GM21367 (cell line): ENCODE results near the gene ING3.
"Not testable (repeated sequence)": the region's sequence is repeated elsewhere in the genome, so short reads cannot be mapped to it uniquely, and the experiment has no call there.

Source experiments
- ATAC-seq: cut with Tn5 transposase; IDR thresholded peaks from one replicate; pipeline ENCODE4 v1.9.1; 2021; ENCODE audit not compliant: unreplicated experiment

The ING3 gene

GRCh38 chr7:120949998-120950538 is 509 bp upstream of the ING3 start:
- no peak for ATAC-seq

- ATAC-seq = no peak
Measured at GRCh38 chr7:120951309-120951699, 727 bp downstream of the ING3 start.

GRCh38 chr7:120951826-120952225 is 1.2 kb downstream of the ING3 start:
- ATAC-seq = no peak

DNA sequence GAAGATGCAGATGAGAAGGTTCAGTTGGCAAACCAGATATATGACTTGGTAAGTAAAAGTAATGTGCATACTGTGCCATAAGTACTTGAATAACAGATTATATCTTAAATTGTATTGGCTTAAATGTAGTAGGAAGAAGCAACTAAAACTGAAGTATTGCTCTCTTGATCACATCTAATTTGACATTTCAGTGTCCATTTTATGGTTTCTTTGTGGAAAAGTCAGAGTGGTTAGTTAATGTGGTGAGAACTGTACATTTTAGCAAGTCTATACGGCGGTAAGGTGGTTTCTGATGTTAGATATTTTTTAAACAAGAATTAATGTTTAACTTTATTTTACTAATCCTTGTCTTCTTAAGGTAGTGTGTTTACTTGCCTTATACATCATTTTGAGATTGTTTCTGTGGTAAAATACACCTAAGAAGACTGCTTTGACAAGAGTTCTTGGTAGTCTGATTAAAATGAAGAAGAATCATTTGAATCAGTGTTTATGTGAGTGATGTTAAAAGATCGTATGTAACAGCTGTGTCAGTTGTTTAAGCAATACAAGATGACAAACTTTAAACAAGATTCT is 5.1 kb downstream of the ING3 start:
- ATAC-seq = no peak

- no peak for ATAC-seq
Measured at GRCh38 chr7:120959929-120960484, 9.4 kb downstream of the ING3 start.

GRCh38 chr7:120960714-120961113 is 10.1 kb downstream of the ING3 start:
- ATAC-seq = no peak

- no peak for ATAC-seq
Measured at GRCh38 chr7:120961638-120962173, 11.1 kb downstream of the ING3 start.

GRCh38 chr7:120964088-120964487 is 13.5 kb downstream of the ING3 start:
- no peak for ATAC-seq

GRCh38 chr7:120966961-120967360 is 16.4 kb downstream of the ING3 start:
- no peak for ATAC-seq

GRCh38 chr7:120973849-120974248 is 23.3 kb downstream of the ING3 start:
- ATAC-seq = no peak

DNA sequence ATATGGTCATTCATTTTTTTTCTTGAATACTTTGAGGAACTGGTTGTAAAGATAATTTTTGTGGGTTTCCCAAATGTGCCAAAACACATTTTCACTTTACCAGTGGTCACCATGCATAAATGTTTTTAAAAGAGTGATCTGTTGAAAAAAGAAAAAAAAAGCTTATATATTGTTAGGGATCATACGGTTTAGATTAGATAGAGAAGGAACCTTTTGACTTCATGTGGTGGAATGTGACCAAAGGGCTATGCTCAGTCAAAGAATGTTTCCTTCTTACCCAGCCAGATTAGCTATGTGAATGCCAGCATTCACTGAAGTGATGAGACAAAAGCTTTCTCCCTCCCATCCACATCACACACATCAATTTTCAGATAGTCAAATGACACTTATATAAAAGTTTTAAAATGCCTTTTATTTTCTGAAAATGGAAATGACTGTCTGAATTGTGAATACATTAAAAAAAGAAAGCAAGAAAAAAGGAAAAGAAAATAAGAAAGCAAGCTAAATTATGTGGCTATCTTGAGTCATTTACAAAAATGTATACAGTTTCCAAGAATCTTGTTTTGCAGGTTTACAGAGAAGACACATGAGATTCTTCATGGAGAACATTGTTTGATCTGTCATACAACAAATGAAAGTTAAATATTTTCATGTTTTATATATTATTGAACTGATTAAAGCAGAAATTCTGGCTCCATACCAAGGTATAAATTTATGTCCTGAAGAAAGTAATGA is 29.4 kb downstream of the ING3 start:
- no peak for ATAC-seq

DNA sequence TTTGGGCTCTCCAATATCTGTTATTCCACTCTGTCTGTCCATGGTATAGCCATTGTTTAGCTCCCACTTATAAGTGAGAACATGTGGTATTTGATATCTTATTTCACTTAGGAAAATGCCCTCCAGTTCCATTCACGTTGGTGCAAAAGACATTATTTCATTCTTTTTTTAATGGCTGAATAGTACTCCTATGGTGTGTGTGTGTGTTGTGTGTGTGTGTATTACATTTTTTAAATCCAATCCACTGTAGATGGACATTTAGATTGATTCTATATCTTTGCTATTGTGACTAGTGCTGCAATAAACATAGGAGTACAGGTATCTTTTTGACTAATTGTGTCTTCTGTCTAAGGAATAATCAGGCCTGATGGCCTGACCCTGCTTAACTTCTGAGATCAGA is 30.5 kb downstream of the ING3 start:
- ATAC-seq = no peak

DNA sequence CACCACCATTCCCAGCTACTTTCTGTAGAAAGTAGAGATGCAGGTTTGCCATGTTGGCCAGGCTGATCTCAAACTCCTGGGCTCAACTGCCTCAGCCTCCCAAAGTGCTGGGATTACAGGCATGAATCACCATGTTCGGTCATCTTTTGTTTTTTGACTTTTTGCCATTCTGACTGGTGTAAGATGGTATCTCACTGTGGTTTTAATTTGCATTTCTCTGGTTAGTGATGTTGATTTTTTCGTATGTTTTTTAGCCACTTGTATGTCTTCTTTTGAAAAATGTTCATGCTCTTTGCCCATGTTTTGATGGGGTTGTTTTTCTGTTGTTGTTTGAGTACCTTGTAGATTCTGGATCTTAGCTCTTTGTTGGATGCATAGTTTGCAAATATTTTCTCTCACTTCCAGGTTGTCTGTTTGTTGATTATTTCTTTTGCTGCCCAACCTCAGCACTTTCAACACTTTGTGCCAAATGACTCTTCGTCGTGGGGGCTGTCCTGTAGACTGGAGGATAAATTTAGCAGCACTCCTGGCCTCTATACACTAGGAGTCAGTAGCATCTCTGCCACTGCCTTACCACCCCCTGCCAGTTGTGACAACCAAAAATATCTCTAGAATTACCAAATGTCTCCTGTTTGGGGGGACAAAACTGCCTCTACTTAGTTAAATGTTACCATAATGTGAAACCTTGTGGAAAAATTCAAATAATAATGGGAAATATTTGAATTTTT is 31.5 kb downstream of the ING3 start:
- no peak for ATAC-seq

- not testable (repeated sequence) for ATAC-seq
Measured at GRCh38 chr7:120983592-120983991, 33.0 kb downstream of the ING3 start.

DNA sequence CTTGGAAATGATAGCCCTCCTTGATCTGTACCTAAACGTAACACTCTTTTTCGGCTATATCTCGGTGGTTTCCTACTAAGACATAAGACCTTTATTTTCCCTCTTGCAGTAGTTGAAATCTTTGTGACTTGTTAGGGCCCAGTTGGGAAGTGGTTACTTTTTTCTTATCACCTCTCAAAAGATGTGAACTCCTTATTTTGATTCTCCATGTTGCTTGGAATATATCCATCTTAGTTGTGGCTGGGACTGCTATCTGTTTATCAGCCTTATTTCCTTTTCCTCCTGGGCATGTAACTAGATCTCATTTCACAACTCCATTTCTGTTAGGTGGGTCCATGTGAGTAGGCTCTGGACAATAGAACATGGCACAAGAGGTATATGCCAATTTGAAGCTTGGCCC is 33.8 kb downstream of the ING3 start:
- no peak for ATAC-seq

GRCh38 chr7:120985130-120985758 is 34.7 kb downstream of the ING3 start:
- ATAC-seq = no peak

DNA sequence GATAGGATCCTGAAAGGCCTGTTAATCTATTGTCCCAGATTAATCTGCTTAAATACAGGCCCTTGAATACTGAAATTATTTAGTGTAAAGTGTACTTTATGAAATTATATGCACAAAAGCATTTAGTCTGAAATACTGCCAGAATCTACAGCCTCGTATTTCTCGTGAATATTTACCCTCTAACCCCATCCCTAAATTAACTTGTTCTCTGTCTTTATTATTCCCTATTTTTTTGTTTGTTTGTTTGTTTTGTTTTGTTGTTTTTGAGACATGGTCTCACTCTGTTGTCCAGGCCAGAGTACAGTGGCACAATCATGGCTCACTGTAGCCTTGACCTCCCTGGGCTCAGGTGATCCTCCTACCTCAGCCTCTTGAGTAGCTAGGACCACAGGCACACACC is 35.3 kb downstream of the ING3 start:
- ATAC-seq = no peak

- ATAC-seq = no peak
Measured at GRCh38 chr7:120986650-120987049, 36.1 kb downstream of the ING3 start.

GRCh38 chr7:120987280-120987679 is 36.7 kb downstream of the ING3 start:
- ATAC-seq = no peak

- ATAC-seq = peak; percentile 98
Measured at GRCh38 chr7:120987683-120988590, 37.4 kb downstream of the ING3 start.
